Measurements from ENCODE around the gene REPIN1.
"Not testable (repeated sequence)": the region's sequence is repeated elsewhere in the genome, so short reads cannot be mapped to it uniquely, and the experiment has no call there.

REPIN1 gene

DNA sequence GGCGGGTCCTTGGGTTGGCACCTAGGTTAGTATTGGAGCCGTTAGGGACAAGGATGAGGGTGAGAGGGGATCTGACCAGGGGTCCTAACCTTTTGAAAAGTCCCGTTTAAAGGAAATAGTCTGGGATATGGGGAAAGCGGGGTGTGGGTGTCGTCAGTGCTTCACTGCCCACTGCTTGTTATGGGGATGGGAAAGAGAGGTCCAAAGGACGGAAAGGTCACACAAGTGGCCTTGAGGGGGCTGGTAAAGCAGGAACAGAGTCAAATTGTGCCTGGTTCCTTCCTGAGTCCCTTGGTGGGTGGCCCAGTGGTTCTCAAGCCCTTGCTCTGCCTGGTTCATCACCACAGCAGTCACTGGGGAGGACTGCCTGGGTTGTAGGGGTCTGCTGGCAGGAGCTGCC, 7.9 kb downstream of the REPIN1 start:
- no peak for DNase-seq (ENCODE audit: low read depth)

DNA sequence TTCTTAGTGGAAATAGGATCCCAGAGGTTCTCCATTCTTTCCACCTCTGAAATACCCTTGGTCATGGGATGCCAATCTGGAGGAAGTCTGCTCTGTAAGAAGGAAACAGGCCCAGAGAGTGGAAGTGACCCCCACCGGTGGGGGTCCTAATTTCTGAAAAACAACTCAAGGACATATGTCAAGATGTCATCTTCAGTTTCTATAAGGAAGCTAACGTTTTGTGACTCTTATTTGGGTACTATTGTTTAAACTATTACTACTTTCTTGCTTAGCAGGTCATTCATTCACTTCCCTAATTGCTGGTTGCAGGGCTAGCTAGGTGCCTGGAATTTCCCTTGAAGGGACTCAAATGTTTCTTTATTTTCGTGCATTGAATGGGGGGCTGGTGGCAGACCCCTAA, 8.6 kb downstream of the REPIN1 start:
- no peak for DNase-seq (ENCODE audit: low read depth)

DNA sequence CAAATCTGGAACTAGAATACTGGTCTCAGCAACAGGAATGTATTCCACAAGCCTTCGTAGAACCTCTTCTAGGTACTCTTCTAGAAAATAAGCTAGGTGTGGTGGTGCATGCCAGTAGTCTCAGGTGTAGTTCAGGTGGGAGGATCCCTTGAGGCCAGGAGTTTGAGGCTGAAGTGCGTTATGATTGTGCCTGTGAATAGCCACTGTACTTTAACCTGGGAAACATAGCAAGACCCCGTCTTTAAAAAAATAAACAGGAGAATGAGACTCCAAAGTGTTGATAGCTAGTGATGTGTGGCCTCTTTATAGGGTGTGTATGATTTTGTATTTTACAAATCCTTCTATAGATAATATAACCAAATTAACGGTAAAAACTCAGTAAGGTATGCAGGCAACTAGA, 9.0 kb downstream of the REPIN1 start:
- DNase-seq (ENCODE audit: low read depth), result no peak

DNA sequence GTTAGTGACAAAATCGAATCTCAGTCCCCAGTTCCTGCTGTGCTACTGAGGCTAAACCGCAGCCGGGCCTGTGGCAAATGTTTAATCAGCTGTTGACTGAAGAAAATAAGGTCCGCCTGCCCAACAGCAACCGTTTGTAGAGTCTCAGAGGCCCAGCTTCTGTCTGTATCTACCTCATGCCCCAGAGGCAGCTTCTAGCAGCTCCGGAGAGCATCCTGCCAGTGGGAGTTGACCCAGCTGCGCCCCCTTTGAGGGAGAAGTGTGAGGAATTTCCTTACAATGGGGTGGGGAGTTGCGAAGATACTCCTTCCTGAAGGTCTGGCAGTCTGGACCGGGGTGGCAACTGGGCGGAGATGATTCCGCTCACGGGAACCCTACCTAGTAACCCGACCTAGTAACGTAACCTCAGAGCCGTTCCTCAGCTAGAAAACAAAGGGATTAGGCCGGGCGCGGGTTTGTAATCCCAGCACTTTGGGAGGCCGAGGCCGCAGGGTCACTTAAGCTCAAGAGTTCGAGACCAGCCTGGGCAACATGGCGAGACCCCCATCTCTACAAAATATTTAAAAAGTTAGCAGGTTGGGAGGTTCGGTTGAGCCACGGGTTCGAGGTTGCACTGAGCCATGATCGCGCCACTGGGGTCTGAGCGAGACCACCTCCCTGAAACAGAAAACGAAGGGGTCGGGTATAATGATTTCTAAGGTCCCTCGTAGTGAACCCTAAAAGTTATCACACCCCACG, 9.7 kb downstream of the REPIN1 start:
- DNase-seq (ENCODE audit: low read depth), result no peak

DNA sequence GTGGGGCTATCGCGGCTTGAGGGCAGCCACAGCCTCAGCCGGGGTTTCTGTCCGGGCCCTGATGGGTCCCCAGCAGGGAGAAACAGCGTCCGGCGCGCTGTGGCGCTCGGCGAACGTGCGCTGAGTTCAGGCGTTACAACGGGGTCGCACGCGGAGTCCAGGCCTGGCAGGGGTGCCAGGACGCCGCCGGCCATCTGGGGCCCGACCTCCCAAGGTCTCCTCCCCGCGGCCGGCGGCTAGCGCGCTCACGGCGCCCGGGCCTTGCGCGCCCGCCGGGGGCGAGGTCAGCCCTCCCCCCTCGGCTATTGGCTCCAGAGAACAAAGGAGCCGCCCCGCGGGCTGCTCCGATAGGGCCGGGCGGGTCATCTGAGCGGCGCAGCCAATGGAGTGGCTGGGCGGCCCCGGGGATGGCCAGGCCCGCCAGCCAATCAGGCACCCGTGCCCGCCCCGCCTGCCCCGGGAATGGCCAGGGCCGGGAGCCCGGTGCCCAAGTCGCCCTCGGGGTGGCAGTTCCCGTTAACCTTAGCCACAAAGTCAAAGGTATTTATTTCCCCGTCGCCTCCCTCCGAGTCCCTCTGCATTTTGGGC, 10.3 kb downstream of the REPIN1 start, which contains the start of gene ZNF775:
ZNF775 (plus strand) TSS at position 478 of the 588 bp plus-strand sequence. CDS start 9,141 bp downstream, outside the sequence.
- peak; percentile 87 for DNase-seq (ENCODE audit: low read depth)

DNA sequence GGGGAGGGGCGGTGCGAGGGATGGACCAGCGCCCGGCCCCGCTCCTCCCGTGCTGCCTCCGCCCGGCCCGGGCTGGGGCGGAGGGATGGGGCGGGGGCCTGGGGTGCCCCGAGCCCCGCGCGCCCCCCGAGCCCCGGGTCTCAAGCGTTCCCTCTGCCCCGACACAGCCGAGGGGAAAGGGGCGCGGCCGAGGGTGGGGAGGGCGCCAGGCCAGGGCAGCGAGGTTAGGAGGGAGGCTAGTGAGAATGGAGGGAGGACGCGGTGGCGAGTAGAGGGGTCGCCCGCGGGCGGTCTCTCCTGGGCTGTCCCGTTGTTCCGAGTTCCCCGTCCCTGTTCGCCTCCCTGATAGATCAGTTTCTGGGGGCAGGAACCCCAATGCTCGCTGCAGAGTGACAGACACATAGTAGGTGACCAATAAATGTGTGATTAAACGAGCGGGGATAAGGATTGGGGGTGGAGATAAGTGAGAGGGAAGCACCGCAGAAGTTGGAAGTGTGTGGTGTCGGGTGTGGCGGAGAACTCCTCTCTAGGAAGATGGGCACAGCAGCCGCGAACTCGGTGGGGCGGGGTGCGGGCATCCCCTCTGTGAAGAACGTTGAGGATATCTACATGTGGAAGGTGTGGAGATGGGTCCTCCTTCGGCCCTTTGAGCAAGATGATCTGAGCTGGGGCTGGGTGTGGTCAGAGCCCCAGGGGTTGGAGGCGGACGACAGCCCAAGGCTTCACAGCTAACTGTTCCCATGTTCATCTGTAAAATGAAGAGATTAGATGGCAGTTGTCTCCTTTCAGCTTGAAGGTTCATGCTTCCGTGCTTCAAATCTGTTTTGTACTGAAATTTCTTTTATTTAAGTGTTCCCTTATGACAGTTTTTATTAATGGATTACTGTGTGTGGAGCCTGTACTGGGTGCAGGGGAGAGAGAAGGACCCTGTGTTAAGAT, 11.1 kb downstream of the REPIN1 start:
- DNase-seq (ENCODE audit: low read depth), result no peak

DNA sequence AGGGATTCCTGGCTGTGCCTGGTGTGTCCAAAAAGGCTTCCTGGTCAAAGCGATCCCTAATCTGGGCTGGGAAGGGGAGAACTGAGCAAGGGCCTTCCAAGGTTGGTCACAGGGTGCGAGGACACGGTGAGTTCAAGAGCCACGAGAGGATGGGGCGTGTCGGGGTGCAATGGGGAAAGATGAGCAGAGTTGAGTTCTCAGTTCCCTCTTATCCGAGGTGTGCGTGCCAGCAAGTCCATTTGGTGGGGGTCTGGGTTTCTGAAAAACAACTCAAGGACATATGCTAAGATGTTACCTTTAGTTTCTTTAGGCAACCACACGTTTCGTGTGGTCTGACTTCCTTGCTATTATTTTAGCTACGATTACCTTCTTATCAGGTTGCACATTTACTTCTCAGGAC, 11.8 kb downstream of the REPIN1 start:
- DNase-seq (ENCODE audit: low read depth), result no peak

DNA sequence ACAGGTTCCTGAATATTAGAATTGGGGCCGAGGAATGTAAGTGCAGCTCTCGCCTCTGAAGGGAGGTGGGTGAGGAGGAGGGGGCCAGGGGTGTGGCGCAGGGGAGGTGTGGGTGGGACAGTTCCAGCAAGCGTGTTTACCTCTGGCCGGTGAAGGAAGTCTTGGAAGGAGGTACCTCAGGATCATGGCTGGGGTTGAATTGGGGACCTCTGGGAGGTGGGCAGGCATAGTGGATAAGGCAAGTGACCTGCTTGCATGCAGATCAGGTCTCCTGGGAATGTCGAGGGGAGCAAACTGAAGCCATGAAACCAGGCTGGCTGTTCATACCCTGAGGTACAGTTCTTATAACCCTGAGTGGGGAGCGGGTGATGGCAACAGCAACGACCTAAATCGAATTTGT, 12.5 kb downstream of the REPIN1 start:
- no peak for DNase-seq (ENCODE audit: low read depth)

DNA sequence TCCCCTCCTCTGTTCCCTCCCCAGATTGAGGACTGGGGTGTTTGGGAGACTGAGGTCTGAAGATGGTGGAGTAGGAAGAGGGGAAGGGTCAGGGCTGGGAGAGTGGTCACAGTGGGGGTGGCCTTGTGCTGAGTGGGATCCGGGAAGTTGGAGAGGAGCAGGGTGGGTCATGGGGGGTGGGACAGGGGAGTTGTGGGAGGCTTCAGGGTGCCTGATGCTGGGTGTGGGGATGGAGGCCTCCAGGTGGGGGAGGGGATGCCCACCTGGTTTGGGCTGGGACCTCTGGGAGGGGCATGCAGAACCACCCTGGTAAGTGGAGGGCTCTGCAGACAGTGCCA, 13.1 kb downstream of the REPIN1 start:
- no peak for DNase-seq (ENCODE audit: low read depth)

DNA sequence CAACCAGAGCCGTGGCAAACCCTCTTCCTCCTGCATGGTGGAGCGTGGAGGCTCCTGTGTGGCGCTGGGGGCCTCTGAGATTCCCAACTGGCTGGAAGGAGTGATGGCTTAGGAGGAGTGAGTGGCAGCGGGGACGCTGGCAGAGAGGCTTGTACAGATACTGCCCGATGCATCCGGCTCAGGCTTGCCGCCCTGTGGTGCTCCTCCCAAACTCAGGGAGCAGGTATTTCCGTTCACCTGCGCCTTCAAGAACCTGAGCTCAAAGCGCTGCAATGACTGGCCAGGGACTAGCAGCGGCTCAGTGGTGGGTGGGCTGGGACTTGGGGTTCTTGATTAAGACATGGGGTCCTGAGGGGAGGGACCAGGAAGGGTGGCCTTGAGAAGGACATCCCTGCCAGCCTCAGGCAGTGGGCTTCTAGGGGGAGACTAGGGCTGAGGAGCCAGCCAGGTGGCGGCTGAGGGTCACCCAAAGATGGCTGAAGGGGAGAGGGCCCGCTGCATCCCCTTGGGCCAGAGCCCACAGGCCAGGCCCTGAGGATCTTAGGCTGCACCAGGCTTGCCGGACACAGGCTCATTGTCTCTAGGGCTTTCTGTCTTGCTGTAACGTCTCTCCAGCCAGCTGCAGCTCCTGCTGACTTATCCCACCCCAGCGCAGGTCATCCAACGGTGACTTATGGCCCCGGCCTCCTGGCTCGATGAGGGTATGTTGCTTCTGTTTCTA, 13.7 kb downstream of the REPIN1 start:
- DNase-seq (ENCODE audit: low read depth), result no peak

DNA sequence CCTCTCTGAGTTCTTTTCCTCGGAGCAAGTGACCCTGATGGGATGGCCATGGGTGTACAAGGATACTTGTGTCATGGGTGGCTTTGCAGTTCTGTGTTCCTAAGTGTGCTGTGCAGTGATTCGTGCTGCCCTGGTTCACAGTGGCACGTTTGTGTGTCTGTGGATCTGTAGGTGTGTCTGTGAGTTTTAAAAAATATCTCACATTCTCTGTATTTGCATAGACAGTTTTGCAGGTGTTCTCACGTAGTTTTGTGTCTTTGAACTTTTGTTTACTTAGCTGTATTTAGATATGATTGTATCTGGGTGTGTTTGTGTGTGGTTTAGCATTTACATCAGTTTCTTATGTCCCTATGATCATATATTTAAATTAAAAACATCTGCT, 14.2 kb downstream of the REPIN1 start:
- no peak for DNase-seq (ENCODE audit: low read depth)

DNA sequence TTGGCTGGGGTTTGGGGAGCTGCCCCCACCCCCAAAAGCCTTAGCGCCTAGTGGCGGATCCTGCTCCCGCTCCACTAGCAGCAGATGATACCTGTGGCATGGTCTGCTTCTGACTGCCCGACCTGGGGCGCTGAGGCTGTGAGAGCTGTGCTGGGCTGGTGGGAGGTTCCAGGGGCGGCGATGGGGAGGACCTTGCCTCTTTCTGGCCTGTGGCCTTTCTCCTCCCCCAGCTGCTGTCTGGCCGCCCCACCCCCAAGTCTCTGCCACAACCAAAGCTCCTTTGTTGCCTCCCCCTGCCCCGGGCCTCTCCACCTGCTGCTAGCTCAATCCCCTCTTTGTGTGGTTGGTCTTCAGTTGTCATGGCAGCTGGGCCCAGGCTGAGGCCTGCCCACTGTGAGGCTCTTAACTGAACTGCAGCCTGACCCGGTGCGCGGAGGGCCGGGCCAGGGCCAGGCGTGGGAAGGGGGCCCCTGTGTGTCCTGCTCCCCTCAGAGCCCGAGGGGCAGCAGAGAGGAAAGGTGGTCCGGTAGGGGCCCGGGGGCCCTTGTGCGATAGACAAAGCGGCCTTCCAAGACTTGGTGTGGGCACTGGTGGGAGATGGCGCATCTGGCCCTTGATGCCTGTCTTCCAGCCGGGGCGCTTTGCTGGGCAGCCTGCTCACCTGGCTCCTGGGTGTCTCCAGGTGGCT, 15.2 kb downstream of the REPIN1 start:
- no peak for DNase-seq (ENCODE audit: low read depth)

DNA sequence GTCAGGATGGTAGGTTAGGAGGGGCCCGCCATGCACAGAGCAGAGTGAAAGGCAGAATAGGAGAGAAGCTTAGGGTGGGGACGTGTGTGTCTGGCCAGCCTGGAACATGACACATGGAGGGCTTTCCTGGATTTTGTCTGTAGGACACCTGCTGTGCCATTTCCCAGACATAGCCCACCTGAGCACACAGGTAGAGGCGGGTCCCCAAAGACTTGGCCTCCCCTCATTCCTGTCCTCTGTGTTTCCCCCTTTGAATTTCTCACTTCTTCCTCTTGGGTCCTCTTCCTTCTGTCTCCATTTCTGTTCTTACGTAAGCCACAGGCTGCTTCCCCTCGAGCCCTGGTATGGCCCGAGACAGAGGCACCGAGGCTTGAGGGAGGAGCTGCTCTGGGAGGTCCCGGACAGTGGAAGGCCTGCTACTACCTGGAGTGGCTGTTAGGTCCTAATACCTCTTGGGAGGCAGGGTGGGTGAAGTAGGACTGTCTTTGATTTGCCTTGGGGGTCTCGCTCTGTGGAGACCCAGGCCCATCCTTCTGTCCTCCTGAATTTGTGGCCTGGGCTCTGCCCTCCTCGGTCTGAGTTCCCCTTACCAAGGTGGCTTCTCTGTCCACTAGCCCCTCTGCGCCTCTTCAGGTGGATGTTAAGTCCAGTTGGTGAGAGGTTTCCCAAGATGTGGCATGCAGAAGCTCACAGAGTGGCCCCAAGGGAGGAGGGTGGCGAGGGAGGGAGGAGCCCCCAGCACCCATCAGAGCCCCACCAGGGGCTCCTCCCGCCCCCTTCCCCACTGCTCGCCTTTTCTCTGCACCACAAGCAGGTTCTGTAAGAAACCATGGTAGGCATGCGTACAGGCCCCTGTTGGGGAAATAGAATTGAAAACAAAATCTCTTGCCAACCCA, 16.0 kb downstream of the REPIN1 start:
- DNase-seq (ENCODE audit: low read depth), result no peak

DNA sequence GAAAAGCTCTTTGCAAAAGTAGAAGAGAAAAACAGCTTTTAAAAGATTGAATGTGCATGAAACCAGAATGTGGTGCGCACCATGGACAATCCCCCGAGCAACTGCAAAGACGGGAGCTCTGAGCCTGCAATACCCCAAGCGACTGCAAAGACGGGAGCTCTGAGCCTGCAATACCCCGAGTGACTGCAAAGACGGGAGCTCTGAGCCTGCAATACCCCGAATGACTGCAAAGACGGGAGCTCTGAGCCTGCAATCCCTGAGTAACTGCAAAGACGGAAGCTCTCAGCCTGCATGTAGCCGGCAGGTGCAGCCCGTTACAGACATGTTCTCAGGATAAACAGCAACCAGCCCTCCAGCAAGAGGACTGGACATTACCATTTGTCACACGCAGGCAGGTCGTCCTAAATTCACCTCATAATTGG, 16.7 kb downstream of the REPIN1 start:
- DNase-seq (ENCODE audit: low read depth), result no peak

DNA sequence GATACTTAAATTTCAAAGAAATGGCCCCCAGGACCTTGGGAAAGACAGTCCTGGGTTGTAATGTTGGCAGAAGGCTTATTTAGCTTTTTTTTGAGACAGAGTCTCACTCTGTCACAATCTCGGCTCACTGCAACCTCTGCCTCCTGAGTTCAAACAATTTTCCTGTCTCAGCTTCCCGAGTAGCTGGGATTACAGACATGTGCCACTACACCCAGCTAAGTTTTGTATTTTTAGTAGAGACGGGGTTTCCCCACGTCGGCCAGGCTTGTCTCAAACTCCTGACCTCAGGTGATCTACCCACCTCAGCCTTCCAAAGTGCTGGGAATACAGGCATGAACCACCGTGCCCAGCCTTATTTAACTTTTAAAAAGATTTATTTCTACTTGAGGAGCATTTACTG, 17.3 kb downstream of the REPIN1 start:
- DNase-seq (ENCODE audit: low read depth), result not testable (repeated sequence)

DNA sequence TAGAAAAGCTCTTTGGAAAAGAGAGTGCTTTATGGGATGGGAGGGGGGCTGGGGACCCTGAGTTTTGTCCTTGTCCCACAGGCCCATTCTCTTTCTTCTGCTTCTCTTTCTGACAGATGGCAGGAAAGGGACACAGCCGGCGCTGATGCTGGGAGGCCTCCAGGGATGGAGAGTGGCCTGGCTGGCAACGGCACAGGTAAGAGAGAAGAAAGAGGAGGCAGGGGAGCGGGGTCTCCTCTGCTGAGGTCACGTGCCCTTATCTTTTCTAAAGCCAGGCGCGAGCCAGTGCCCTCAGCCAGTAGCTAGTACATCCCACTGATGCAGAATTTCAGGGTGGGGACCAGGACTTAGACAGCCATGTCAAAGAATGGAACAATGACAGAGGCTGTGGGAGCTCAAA, 19.7 kb downstream of the REPIN1 start:
- DNase-seq (ENCODE audit: low read depth), result no peak

DNA sequence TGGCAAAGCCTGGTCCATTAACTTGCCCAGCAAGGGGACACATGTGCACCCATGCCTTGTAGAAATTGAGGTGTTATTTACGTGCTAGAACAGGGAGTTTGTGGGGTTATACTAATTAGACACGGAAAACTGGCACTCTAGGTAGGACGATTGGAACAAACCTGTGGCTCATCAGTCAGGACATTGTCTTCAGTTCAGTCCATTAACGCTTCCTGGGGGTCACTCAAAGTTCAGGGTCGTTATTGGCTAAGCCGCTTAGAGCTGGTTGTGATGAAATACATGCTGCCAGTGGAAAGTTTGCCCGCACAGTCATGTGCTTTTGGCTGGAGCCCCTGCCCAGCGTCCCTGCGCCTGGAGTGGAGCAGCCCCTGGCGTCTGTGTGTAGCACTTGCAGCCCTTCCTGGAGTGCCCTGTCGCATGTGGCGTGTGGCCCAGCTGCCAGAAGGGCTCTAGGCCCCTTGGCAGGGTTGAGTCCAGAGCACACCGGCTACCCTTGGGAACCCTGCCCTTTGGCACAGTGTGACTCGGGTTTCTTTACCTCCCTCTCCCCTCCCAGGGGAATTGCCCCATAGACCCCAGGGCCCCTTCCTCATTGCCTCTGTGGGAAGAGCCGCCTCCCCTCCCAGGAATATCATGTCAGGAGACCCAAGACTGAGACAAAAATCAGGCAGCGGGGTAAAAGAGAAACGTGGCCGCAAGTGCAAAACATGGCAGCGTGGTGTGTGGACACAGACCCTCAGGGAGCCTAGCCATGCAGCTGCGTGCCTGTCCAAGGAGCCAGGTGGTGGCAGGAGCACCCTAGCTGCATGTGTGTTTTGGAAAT, 20.3 kb downstream of the REPIN1 start:
- DNase-seq (ENCODE audit: low read depth), result no peak

DNA sequence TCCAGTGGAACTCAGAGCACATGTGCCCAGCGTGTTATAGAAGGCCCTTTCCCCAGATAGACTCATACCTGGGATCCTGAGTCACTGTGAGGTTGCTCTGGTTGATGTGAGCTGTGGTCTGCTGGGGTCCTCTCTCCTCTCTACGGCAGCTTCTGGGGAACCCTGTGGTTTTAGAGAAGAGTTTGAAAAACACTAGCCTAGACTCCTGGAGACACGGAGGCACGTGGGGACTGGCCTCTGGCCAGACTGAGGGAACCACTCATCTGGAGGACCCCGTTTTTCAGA, 20.9 kb downstream of the REPIN1 start:
- no peak for DNase-seq (ENCODE audit: low read depth)

DNA sequence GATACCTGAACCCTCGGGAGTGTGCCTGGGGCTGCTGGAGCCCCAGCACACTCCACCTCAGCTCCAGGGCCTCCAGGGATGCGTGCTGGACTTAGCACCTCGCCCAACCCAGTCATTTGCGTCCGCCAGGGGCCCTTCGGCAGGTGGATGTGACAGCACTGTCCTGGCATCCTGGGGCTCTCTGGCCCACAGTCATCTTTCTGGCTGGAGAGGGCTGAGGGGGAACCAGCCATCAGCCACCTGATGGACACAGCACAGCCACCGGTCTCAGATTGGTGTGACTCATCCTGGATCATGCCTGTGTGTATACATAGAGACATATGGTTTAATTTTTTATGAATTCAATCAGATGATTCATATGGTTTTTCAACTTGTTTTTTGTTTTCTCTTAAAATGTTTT, 21.6 kb downstream of the REPIN1 start:
- no peak for DNase-seq (ENCODE audit: low read depth)

DNA sequence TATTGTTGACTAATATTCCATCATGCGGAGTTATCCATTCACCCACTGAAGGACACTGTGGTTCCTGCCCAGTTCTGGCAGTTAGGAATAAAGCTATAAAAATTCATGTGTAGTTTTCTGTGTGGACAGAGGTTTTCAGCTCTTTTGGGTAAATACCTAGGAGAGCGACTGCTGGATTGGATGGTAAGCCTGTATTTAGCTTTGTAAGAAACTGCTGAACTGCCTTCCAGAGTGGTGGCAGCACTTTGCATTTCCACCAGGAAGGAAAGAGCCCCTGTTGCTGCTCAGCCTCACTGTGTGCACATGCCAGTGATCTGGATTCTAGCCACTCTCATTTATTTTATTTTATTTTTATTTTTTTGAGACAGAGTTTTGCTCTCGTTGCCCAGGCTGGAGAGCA, 24.7 kb downstream of the REPIN1 start:
- no peak for DNase-seq (ENCODE audit: low read depth)

Data from stimulated activated CD8-positive, alpha-beta memory T cell treated with anti-CD3 and anti-CD28 coated beads, Interleukin-12 subunit alpha, Interleukin-12 subunit beta, amount 100 ng/mL, for 1 hour (primary cell).